HCT116 (cell line): ENCODE measurements around the gene TMEM240.

Source experiments
- CTCF ChIP-seq, 3 experiments: fragments of 200-600 bp in 1 of 3; sonication (generic) in 1 of 3; IDR thresholded peaks in 2 of 3; conservative IDR thresholded peaks in 1 of 3; 2 replicates each; pipeline ENCODE4 v1.5.1; 2012 to 2017; ENCODE audit warnings: low read depth in 2 of 3, low read length in 2 of 3, antibody characterized with exemption in 1 of 3, borderline replicate concordance in 1 of 3, control low read depth in 1 of 3, mild to moderate bottlenecking in 1 of 3, mixed read lengths in 1 of 3, mixed run types in 1 of 3, moderate library complexity in 1 of 3; ENCODE audit not compliant: insufficient read depth in 1 of 3
- EZH2 ChIP-seq: fragments of 200-600 bp; sonication (generic); IDR thresholded peaks from 2 replicates; pipeline ENCODE4 v1.6.1; 2017; ENCODE audit warnings: antibody characterized with exemption, mixed run types
- JUND ChIP-seq: IDR thresholded peaks from 2 replicates; pipeline ENCODE4 v1.6.1; 2012
- MAX ChIP-seq: IDR thresholded peaks from 2 replicates; pipeline ENCODE4 v1.6.1; 2012
- POLR2A ChIP-seq: IDR thresholded peaks from 2 replicates; pipeline ENCODE4 v1.7.0; 2011; ENCODE audit warnings: borderline replicate concordance; ENCODE audit not compliant: insufficient read depth, insufficient read length; ENCODE audit errors: extremely low read depth
- POLR2AphosphoS5 ChIP-seq: IDR thresholded peaks from 2 replicates; pipeline ENCODE4 v1.6.1; 2011; ENCODE audit warnings: mild to moderate bottlenecking, low read depth, low read length, moderate library complexity
- REST ChIP-seq: IDR thresholded peaks from 2 replicates; pipeline ENCODE4 v1.6.1; 2012; ENCODE audit warnings: low read depth
- TCF7L2 ChIP-seq: IDR thresholded peaks from 2 replicates; pipeline ENCODE4 v1.7.0; 2011; ENCODE audit warnings: borderline replicate concordance, inconsistent platforms; ENCODE audit not compliant: insufficient read depth, insufficient read length; ENCODE audit errors: extremely low read depth

- no peak for TF ChIP-seq POLR2A
- no peak for TF ChIP-seq MAX
- TF ChIP-seq REST: no peak
- no peak for TF ChIP-seq CTCF (IDR thresholded peaks at IDR 0.05 in 2 of 3, conservative IDR thresholded peaks at IDR 0.05 in 1 of 3; ENCODE audit: borderline replicate concordance in 1 of 3, insufficient read depth in 1 of 3, low read depth in 2 of 3, low read length in 2 of 3)
- TF ChIP-seq POLR2AphosphoS5: no peak
- no peak for TF ChIP-seq EZH2
- TF ChIP-seq JUND: no peak
- TF ChIP-seq TCF7L2: no peak
Measured at GRCh38 chr1:1528301-1529267, 11.8 kb downstream of the TMEM240 start.
